GM19240 (cell line): ENCODE measurements around the gene HSD17B8.
A peak's percentile ranks its signal among the peaks of the same experiment; 100 is the strongest.

ENCODE experiments used
- DNase-seq: peaks from one replicate; pipeline ENCODE4 v3.0.0; 2011; ENCODE audit warnings: low spot score; ENCODE audit not compliant: insufficient read length

The HSD17B8 gene

GRCh38 chr6:33236328-33236727 is 31.9 kb downstream of the HSD17B8 start:
- no peak for DNase-seq

GRCh38 chr6:33236852-33237251 is 32.4 kb downstream of the HSD17B8 start:
- no peak for DNase-seq

DNA sequence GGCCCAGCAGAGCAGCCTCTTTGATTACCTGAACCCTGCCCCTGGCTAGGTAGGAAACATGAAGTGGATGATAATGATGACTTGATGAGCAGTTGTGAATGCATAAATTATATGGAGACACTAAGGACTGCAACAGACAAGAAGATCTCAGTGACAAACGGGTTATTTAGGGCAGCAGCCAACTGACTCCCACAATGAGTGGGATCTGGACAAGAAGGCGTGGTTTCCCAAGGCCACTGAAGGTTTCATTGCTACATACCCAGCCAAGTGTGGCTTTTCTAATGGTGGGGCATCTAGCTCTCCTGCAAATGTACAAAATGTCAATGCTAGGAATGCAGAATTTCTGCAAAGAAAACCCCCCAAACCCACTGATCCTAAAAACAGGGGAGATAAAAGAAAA is 33.3 kb downstream of the HSD17B8 start:
- no peak for DNase-seq

DNA sequence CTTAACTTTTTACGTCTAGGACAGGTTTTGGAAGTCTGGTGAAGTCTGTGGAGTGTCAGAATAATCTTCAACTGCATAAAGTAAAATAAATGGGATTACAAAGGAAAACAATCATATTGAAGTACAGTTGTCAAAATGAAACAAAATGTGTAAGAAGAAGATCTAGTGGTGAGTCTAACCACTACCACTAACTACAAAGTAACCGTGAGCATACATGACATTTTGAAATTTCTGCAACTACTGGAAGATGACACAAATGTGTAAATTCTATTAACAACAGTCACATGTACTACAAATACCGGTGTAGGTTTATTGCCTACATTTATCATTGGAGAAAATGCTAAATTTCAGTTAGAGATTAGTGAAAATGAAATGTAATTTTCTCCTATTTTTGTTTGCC is 37.5 kb downstream of the HSD17B8 start:
- no peak for DNase-seq

- DNase-seq = no peak
These were observed 39.0 kb downstream of the HSD17B8 start for GRCh38 chr6:33243476-33243875.

DNA sequence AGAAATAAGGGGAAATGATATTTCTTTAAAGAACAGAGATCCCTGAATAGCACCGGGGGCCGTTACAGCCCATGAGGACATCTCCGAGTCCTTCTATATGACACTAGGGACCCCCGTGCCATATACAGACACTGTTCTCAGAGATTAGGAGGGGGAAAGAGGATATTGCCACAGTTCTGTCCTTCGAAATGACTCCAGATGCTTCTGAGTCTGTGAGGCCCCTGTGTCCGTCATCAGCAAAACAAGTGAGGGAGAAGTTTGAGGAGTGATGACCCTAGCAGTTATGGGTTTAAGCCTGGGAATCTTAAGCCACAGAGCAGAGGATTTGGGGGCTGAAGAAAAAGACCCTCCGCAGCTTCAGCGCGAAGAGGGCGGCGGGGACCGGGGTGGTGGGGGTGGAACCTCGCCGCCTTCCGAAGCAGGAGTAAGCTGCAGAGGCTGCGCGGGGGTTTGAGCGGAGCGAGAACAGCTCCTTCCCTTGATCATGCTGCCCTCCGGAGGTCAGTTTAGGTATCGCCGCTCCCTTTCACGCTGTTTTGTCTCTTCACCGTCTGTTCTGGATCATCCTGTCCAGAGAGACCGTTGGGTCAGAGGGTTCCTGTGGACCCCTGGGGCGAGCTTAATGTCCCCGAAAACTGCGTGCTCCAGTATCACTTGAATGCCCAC is 43.7 kb downstream of the HSD17B8 start:
- DNase-seq = peak; percentile 49

- no peak for DNase-seq
These were observed 44.1 kb downstream of the HSD17B8 start for GRCh38 chr6:33248643-33248931.

- peak; percentile 65 for DNase-seq
These were observed 44.7 kb downstream of the HSD17B8 start for GRCh38 chr6:33248932-33249731.

- no peak for DNase-seq
These were observed 45.5 kb downstream of the HSD17B8 start for GRCh38 chr6:33249732-33250630.

DNA sequence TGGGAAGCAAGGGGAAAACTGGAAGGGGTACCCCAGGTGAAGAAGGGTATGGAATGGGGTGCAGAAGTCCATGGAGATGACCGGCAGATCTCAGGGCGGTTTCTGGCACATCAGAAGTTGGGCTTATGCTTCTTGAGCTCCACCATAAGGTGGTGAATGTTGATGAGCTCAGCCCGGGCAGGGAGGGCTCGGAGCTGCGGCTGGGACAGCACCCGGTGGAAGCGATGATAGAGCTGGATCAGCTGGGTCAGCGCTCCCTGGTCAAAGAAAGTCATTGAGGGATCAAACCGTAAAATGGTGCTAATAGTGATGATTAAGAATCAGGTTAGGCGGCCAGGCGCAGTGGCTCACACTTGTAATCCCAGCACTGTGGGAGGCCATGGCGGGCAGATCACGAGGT is 46.3 kb downstream of the HSD17B8 start:
- DNase-seq = no peak

DNA sequence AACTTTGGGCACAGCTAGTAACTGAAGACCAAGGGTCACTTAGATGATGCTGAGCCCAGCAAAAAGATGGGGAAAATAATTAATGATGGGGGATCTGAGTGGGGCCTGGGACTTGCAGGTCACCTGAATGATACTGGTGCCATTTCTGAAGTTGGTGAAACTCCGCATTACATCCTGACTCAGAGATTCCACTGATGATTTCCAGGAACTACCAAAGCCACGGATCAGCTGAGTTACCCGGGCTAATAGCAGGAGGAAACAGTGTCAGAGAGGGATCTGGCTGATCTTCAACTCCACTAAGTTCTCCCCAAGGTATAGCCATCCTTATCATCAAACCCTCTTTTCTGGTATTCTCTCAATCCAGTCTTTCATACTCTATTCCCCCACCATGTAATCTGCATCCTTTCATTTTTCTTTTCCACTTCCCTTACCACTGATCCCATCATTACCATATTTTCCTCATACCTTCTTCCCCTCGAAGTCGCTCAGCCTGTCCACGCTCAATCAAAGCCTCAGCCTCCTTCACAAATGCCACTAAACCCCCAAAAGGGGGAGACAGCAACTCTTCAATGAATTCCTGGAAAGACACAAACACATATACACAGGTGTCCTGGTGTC is 47.0 kb downstream of the HSD17B8 start:
- DNase-seq = no peak

- no peak for DNase-seq
These were observed 48.3 kb downstream of the HSD17B8 start for GRCh38 chr6:33252759-33253158.

- no peak for DNase-seq
These were observed 50.1 kb downstream of the HSD17B8 start for GRCh38 chr6:33254591-33254990.
